HUES48 (cell line): ENCODE results near the gene RIC3.

Source experiments
- H3K27ac ChIP-seq: one replicate; pipeline ENCODE4 v1.7.0; 2013; ENCODE audit warnings: low read depth, low read length, inconsistent platforms
- H3K27me3 ChIP-seq: 2 replicates; pipeline ENCODE4 v1.6.1; 2013; ENCODE audit warnings: mild to moderate bottlenecking, low read length; ENCODE audit not compliant: control insufficient read depth, insufficient read depth
- H3K36me3 ChIP-seq: 2 replicates; pipeline ENCODE4 v1.6.1; 2013; ENCODE audit warnings: low read length; ENCODE audit not compliant: control insufficient read depth, insufficient read depth
- H3K4me1 ChIP-seq: 2 replicates; pipeline ENCODE4 v1.6.1; 2013; ENCODE audit warnings: mild to moderate bottlenecking, low read length; ENCODE audit not compliant: control insufficient read depth, insufficient read depth
- H3K4me3 ChIP-seq: 2 replicates; pipeline ENCODE4 v1.5.1; 2013; ENCODE audit warnings: mild to moderate bottlenecking, low read depth, low read length
- H3K9ac ChIP-seq: 2 replicates; pipeline ENCODE4 v1.6.1; 2013; ENCODE audit warnings: mild to moderate bottlenecking, low read depth, low read length, moderate library complexity
- H3K9me3 ChIP-seq: 2 replicates; pipeline ENCODE4 v1.6.1; 2013; ENCODE audit warnings: low read length; ENCODE audit not compliant: control insufficient read depth, insufficient read depth

The RIC3 gene

GRCh38 chr11:8067929-8068575 lies 100.8 kb downstream of the RIC3 start:
- no peaks in the 10 kb centered on the region for H3K36me3 ChIP-seq
- no peak overlapping the region for H3K27ac ChIP-seq
- no peaks in the 10 kb centered on the region for H3K9me3 ChIP-seq
- no peak overlapping the region for H3K9ac ChIP-seq
- H3K27me3 ChIP-seq: no peaks in the 10 kb centered on the region; the same call in 1 of the 2 replicates
- H3K4me1 ChIP-seq: peaks cover 17% of the 10 kb centered on the region
- H3K4me3 ChIP-seq: no peak overlapping the region

GRCh38 chr11:8067567-8067928 lies 101.3 kb downstream of the RIC3 start:
- Histone ChIP-seq H3K36me3 (no peaks in the 10 kb centered on the region), H3K4me3 (no peak overlapping the region), H3K9ac (no peak overlapping the region), H3K9me3 (no peaks in the 10 kb centered on the region), H3K4me1 (peaks cover 12% of the 10 kb centered on the region), H3K27ac (no peak overlapping the region), H3K27me3 (no peaks in the 10 kb centered on the region; the same call in 1 of the 2 replicates)

- Histone ChIP-seq H3K9me3 (no peaks in the 10 kb centered on the region), H3K4me3 (no peak overlapping the region), H3K9ac (no peak overlapping the region), H3K27ac (no peak overlapping the region), H3K4me1 (peaks cover 6% of the 10 kb centered on the region), H3K36me3 (no peaks in the 10 kb centered on the region), H3K27me3 (no peaks in the 10 kb centered on the region; the same call in 1 of the 2 replicates)
These were observed 101.8 kb downstream of the RIC3 start for GRCh38 chr11:8066911-8067455.

DNA sequence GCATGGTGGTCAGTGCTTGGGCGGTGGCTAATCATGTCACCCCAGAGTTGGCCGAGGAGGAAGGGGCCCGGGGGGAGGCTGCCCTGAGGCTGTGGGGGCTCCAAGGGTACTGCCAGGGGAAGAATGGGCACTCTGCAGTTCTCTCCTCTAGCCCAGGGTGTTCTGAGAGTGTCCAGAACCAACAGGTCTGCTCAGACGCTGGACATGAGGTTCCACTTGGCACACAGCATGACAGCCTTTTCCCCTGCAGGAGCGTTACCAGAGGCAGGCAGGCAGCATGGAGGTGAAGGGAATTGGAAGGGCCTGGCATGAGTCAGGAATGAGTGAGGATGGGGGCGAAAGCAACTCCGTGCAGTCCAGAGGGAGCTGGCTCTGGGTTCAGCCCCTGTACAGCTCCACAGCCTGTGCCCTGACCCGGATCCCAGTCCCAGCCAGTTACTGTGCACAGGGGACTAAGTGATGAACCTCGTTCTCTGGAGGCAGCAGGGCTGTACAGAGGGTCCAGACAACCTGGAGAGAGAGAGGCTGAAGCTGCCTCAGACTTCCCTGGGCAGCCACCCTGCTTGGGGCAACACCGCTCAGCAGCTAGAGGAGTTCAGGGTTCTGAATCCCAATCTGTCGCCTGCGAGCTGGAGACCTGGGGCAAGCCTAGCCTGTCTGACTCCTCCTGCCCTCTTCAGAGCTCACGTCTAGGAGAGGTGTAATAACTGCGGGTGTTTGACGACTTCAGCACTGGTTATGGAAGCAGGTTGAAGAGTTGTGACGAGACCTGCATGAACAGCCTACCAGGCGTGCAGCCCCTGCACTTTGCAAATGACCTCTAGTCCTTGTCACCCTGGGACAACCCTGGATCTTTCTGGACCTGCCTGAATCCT lies 102.6 kb downstream of the RIC3 start:
- Histone ChIP-seq H3K4me1 (no peaks in the 10 kb centered on the region), H3K4me3 (no peak overlapping the region), H3K36me3 (no peaks in the 10 kb centered on the region), H3K27me3 (no peaks in the 10 kb centered on the region), H3K27ac (no peak overlapping the region), H3K9me3 (no peaks in the 10 kb centered on the region), H3K9ac (no peak overlapping the region)

DNA sequence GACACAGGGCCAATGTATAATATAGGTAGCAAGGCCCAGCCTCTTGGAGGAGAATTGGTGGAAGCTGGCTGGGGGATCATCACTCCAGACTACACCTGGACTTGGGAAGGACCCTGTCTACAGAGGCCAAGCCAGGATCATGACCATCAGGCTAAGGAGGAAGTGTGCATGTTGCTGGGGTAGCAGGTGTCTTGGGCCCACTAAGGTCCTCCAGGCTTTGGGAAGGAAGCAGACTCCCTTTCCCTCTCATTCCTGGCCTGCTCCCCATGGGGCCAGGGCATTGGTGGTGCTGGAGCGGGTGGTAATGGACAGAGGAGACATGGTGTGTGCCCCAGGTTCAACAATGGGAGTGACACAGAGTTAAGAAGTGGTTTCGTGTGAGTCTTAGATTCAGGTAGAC lies 103.8 kb downstream of the RIC3 start:
- Histone ChIP-seq H3K27me3 (no peaks in the 10 kb centered on the region), H3K9me3 (no peaks in the 10 kb centered on the region), H3K36me3 (no peaks in the 10 kb centered on the region), H3K27ac (no peak overlapping the region), H3K9ac (no peak overlapping the region), H3K4me1 (no peaks in the 10 kb centered on the region), H3K4me3 (no peak overlapping the region)

GRCh38 chr11:8063324-8063723 lies 105.5 kb downstream of the RIC3 start:
- no peak overlapping the region for H3K27ac ChIP-seq
- no peaks in the 10 kb centered on the region for H3K36me3 ChIP-seq
- no peaks in the 10 kb centered on the region for H3K4me1 ChIP-seq
- no peak overlapping the region for H3K9ac ChIP-seq
- no peak overlapping the region for H3K4me3 ChIP-seq
- H3K9me3 ChIP-seq: no peaks in the 10 kb centered on the region
- H3K27me3 ChIP-seq: no peaks in the 10 kb centered on the region

DNA sequence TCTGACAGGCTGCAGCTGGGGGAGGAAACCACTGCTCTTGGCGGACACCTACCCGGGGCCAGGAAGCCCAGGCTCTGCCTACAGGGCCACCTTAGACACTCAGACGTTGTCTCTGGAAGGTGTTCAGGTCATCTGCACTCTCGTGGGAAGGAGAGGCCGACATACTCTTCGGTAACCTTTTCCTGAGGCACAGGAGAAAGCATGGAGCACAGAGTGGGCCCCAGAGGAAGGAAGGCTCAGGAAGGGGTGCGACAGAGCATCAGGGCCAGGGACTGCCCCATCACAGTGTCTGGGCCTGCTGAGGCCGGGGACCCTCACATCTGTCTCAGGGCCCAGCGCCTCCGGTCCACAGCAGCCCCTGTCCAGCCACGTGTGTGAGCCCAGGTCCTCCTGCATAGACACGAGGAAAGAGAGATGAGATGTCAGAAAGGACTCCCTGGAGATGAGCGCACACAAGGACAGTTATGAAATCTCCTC lies 106.0 kb downstream of the RIC3 start:
- Histone ChIP-seq H3K27ac (no peak overlapping the region), H3K9me3 (no peaks in the 10 kb centered on the region), H3K36me3 (no peaks in the 10 kb centered on the region), H3K27me3 (no peaks in the 10 kb centered on the region), H3K4me1 (no peaks in the 10 kb centered on the region), H3K9ac (no peak overlapping the region), H3K4me3 (no peak overlapping the region)

- no peaks in the 10 kb centered on the region for H3K36me3 ChIP-seq
- no peak overlapping the region for H3K9ac ChIP-seq
- no peaks in the 10 kb centered on the region for H3K9me3 ChIP-seq
- H3K4me1 ChIP-seq: 0 out of 2 replicates have a peak, but pooled peaks cover under 1% of the 10 kb centered on the region
- no peak overlapping the region for H3K4me3 ChIP-seq
- H3K27me3 ChIP-seq: no peaks in the 10 kb centered on the region
- H3K27ac ChIP-seq: no peak overlapping the region
These were observed 107.0 kb downstream of the RIC3 start for GRCh38 chr11:8061555-8062428.

- Histone ChIP-seq H3K27ac (no peak overlapping the region), H3K9ac (no peak overlapping the region), H3K27me3 (no peaks in the 10 kb centered on the region), H3K4me3 (no peak overlapping the region), H3K36me3 (no peaks in the 10 kb centered on the region), H3K4me1 (0 out of 2 replicates have a peak, but pooled peaks cover 5% of the 10 kb centered on the region), H3K9me3 (no peaks in the 10 kb centered on the region)
These were observed 107.8 kb downstream of the RIC3 start for GRCh38 chr11:8060801-8061554.

GRCh38 chr11:8060146-8060719 lies 108.6 kb downstream of the RIC3 start:
- Histone ChIP-seq H3K4me3 (no peak overlapping the region), H3K27me3 (no peaks in the 10 kb centered on the region), H3K36me3 (no peaks in the 10 kb centered on the region), H3K27ac (no peak overlapping the region), H3K4me1 (0 out of 2 replicates have a peak, but pooled peaks cover 5% of the 10 kb centered on the region), H3K9ac (no peak overlapping the region), H3K9me3 (no peaks in the 10 kb centered on the region)
